SH-SY5Y (cell line): ENCODE results near the gene ZC3H18.

Experiments
- GATA2 ChIP-seq: IDR thresholded peaks from 2 replicates; pipeline ENCODE4 v1.6.1; 2011; ENCODE audit warnings: mild to moderate bottlenecking, low read depth, low read length
- GATA3 ChIP-seq: IDR thresholded peaks from 2 replicates; pipeline ENCODE4 v1.6.1; 2011; ENCODE audit warnings: low read depth, mild to moderate bottlenecking, low read length, moderate library complexity

ZC3H18 gene

GRCh38 chr16:88671806-88672205, 101.6 kb downstream of the ZC3H18 start:
- TF ChIP-seq GATA3 (no peak), GATA2 (no peak)

DNA sequence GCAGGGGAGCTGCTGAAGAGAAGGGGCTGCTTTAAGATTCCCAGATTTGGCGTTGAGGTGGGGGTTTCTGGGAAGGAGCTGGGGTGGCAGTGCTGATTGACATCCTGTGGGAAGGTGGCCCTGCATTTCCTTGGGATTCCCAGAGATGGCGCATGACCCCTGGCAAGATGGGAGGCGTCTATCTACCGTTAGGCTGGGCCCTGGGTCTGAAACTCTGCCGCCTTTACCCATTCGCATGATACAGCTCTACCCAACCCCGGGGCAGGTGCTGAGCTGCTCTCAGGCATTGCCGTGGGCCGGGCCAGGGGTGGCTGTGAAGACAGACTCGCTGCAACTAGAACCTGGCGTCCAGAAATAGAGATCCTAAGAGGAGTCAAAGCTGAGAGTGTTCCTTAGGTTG, 102.6 kb downstream of the ZC3H18 start:
- TF ChIP-seq GATA3 (no peak), GATA2 (no peak)

DNA sequence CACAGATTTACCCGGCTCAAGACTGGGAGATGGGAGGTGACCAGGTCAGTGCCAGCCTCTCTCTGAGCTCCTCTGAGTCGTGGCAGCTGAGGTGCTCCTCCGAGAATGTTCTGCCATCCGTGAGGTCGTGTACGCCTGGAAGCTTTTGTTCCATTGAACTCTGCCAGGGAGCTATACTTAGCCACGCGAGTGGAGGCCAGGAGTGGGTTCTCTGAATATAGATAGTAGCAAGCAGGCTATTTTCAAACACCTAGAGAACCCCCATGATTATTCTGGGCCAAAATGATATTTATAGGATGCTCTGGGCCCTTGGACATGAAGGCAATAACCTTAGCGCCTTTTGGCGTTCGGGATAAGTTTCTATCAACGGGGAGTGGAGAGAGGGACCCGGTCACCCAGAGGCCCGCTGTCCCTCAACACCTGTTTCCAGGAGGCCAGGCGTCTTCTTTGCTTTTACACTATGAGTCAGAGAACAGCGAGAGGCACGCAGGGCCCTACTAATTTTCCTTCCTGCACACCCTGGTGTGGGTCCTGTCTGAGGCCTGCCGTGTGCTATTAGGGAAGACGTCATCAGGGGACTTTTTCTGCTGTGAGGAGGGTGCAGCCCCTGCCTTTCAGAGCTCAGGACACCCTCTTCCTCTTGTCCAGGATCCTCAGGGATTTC, 103.6 kb downstream of the ZC3H18 start:
- no peak for TF ChIP-seq GATA2
- TF ChIP-seq GATA3, result no peak

DNA sequence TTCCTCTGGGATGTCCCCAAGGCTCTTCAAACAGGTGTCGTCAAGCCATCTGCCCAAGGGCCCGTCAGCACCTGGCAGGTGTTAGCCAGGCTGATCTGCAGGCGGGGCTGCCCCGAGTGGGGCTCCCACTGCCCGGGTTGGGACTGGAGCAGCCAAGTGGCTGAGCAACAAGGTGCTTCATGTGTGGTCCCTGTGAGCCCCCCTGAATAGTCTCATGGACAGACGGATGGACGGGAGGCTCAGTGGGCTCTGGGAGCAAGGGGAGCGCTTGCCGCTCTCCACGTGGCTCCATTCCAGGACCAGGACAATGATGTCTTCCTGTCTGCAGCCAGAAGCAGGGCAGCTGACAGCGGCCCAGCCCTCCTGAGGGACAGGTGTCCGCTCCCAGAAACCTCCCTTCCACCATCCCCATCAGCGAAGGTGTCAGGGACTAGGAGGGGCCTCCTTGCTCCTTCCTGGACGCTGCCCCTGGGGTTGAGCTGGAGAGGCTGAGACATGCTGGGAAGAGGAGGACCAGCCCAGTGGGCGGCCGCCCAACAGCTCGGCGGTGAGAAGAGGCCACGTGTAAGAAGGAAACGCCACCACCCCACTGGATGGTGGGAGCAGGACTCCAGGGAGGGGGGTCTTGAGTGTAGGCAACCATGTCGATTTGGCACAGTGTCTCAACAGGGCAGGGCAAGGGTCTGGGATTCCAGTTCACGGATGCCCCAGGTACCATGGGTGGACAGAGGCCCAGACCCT, 106.5 kb downstream of the ZC3H18 start:
- TF ChIP-seq GATA2 (no peak), GATA3 (no peak)

DNA sequence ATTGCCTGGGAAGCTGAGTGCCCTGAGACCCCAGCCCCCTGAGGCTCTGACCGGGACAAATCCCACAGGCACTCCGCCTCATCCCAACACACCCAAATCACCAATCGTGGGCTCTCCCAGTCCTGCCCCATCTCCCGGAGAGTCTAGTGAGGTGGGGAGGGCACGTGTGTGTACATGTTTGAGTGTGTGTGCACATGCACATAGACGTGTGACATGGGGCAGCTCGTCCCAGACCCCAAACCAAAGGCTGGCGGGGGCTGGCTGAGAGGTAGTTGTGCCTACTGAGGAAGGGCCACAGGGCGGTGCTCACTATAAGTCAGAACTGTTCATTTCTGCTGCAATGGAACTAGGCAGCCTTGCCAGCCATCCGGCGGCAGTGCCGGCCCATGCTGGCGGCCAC, 107.5 kb downstream of the ZC3H18 start:
- no peak for TF ChIP-seq GATA3
- TF ChIP-seq GATA2, result no peak

GRCh38 chr16:88678224-88678979, 108.2 kb downstream of the ZC3H18 start:
- TF ChIP-seq GATA3, result no peak
- TF ChIP-seq GATA2, result no peak

GRCh38 chr16:88680554-88681083, 110.4 kb downstream of the ZC3H18 start:
- TF ChIP-seq GATA3 (no peak), GATA2 (no peak)

- TF ChIP-seq GATA3 (no peak), GATA2 (no peak)
Observed at GRCh38 chr16:88681084-88681680, 111.0 kb downstream of the ZC3H18 start.
